Measurements from ENCODE around the gene SEPHS1. TPM values are rescaled to one million over a fixed set of nuclear protein-coding genes. Genes with fewer than 3 reads are reported as not detected.
A peak's percentile ranks its signal among the peaks of the same experiment; 100 is the strongest.

The SEPHS1 gene
- total RNA-seq, 2 donors from 2014 or later = 44.7 to 48.8 TPM

DNA sequence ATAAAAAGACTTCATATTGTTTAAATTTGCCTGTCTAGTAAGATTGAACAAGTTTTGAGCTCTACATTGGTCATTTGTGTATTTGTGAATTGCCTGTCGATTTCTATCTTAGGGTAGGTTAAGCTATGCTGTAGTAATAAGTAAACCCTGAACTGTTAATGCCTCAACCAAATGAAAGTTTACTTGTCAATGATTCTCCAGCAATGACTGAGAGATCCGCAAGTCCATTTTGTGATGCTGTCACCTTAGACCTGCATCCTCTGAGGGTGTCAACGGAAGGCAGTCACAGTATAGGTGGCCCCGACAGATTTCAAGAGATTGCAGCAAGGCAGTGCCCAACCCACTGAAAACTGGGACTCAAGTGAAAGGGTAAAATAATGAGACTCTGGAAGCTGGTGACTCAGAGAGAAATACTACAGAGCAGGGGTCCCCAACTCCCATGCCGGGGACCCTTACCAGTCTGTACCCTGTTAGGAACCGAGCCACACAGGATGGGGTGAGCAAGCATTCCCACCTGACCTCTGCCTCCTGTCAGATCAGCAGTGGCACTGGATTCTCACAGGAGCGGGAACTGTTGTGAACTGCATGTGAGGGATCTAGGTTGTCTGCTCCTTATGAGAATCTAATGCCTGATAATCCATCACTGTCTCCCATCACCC lies 37.4 kb downstream of the SEPHS1 start:
- Mint-ChIP-seq H3K4me1 (ENCODE audit: low read depth) (no peaks in the 10 kb centered on the region), H3K9me3 (no peaks in the 10 kb centered on the region), H3K27ac (no peak overlapping the region), H3K36me3 (ENCODE audit: insufficient read depth in 2 of 2) (no peaks in the 10 kb centered on the region), H3K4me3 (no peak overlapping the region), H3K27me3 (ENCODE audit: low read depth) (no peaks in the 10 kb centered on the region)
- ATAC-seq (replicated peaks in 1 of 2) (no peak), DNase-seq (no peak)

DNA sequence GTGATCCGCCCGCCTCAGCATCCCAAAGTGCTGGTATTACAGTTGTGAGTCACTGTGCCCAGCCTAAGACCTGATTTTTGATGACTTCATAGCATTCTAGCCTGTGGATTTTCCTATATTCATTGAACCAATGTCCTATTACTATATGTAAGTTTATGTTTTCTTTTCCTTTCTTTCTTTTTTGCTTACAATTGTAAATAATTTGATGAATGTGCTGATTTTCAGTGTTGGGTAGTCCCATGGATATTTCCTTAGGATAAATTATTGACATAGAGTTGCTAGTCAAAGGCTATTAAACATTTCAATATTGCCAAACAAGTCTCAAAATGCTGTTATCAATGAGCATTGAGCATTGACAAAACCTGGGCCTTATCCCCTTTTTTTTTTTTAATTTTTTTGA lies 38.3 kb downstream of the SEPHS1 start:
- Mint-ChIP-seq H3K4me1 (ENCODE audit: low read depth) (no peaks in the 10 kb centered on the region), H3K4me3 (no peak overlapping the region), H3K27ac (no peak overlapping the region), H3K9me3 (no peaks in the 10 kb centered on the region), H3K27me3 (ENCODE audit: low read depth) (no peaks in the 10 kb centered on the region), H3K36me3 (ENCODE audit: insufficient read depth in 2 of 2) (no peaks in the 10 kb centered on the region)
- DNase-seq = no peak
- ATAC-seq (replicated peaks in 1 of 2) = no peak

DNA sequence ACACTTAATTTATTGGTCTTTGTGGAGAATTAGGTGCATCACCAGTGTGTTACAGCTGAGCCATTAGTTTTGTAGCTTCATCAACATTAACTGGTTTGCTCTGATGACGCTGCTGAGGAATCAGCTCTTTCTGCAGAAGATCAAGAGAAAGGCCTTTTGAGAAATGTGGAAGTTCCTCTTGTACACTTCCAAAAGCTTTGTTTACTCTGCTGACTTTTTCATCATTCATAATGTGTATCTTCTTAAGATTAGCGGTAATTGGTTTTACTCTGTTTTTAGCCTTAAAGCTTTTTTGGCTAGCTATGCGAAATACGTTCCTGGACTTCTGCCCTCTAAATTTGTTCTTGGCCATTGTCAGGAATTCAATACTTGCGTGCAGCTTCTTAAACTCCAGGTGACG lies 40.0 kb downstream of the SEPHS1 start:
- no peaks in the 10 kb centered on the region for H3K9me3 Mint-ChIP-seq
- H3K27me3 Mint-ChIP-seq (ENCODE audit: low read depth) = no peaks in the 10 kb centered on the region
- no peak overlapping the region for H3K27ac Mint-ChIP-seq
- no peak for DNase-seq
- H3K4me1 Mint-ChIP-seq (ENCODE audit: low read depth) = no peaks in the 10 kb centered on the region
- no peak overlapping the region for H3K4me3 Mint-ChIP-seq
- H3K36me3 Mint-ChIP-seq (ENCODE audit: insufficient read depth in 2 of 2) = no peaks in the 10 kb centered on the region
- no peak for ATAC-seq (replicated peaks in 1 of 2)

DNA sequence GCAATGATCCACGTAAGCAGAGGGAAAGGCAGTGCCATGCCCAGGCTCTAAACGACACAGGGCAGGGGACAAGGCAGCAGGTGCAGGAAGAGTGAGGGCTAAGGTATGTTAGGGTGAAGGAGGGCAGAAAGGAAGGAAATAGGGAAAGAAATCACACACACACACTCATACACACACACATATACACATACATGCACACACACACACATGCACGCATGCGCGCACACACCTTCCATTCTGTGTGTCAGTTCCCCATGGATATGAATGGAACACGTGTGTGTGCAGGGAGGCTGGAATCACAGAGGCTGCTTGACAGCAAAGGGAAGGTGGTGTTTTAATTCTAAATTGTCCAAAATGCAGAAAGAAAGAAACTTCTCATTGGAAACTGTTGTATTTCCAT lies 42.0 kb downstream of the SEPHS1 start:
- DNase-seq (no peak), ATAC-seq (replicated peaks in 1 of 2) (no peak)
- Mint-ChIP-seq H3K36me3 (ENCODE audit: insufficient read depth in 2 of 2) (no peaks in the 10 kb centered on the region), H3K4me3 (no peak overlapping the region), H3K27ac (no peak overlapping the region), H3K4me1 (ENCODE audit: low read depth) (peaks cover 15% of the 10 kb centered on the region), H3K9me3 (no peaks in the 10 kb centered on the region), H3K27me3 (ENCODE audit: low read depth) (no peaks in the 10 kb centered on the region)

DNA sequence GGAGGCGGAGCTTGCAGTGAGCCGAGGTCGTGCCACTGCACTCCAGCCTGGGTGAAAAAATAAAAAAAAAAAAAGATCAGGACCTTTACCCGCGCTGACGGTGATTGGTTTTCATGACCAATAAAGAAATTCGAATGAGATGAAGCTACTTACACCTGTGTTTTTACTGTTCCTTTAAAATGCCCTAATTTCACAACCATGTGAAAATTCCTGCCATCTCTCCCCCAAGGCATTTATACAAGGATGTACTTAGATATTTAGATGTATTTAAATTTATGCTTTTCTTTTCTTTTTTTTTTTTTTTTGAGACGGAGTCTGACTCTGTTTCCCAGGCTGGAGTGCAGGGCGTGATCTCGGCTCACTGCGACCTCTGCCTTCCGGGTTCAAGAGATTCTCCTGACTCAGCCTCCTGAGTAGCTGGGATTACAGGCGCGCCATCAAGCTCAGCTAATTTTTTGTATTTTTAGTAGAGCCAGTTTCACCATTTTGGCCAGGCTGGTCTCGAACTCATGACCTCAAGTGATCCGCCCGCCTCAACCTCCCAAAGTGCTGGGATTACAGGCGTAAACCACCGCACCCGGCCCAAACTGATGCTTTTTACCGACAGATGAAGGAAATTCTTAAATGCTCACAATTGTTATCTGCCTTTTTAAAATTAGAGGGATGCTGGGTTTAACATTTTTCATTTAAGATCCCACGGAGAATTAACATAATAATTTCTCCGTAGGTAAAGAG lies 45.1 kb downstream of the SEPHS1 start:
- Mint-ChIP-seq H3K36me3 (ENCODE audit: insufficient read depth in 2 of 2) (no peaks in the 10 kb centered on the region), H3K9me3 (no peaks in the 10 kb centered on the region), H3K4me1 (ENCODE audit: low read depth) (peaks cover 31% of the 10 kb centered on the region), H3K27me3 (ENCODE audit: low read depth) (no peaks in the 10 kb centered on the region), H3K27ac (no peak overlapping the region), H3K4me3 (peak overlapping the region; percentile 76 to 98)
- ATAC-seq (replicated peaks in 1 of 2) = no peak
- DNase-seq = no peak

DNA sequence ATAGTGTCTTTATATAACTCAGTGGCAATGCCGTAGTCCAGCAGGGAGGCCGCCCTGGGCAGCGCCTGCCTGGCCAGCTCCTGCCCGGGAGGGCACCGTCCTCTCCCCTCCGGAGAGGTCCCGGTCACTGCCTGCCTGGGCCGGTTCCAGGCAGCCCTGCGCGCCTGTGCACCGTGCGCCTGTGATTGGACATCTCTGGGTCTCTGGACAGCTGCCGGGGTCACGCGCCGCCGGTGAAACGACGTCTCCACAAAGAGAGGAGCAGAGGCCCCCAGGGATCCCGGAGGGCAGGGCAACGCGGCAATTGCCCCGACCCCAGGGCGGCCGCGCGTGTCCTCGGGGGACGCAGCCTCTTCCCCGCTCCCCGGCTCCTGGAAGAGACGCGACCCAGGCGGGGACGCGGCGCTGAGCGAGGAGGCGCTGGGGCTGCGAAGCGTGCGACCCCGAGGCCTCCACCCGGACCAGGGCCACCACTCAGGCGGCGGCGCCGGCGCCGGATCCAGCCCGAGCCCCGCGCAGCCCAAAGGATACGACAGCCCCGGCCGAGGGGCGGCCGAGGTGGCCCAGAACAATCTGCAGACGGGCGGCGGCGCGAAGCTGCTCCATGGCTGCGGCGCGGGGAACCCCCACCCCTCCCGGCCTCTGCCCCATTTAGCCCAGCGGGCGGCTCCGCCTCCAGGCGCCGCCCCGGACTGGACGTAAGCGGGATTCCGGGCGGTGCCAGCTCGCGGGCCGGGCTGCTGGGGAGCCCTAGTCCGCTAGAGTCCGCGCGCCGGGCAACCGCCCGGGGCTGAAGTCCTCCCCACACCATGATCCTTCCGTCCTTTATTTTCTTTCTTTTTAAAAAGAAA lies 48.4 kb downstream of the SEPHS1 start, which contains the start of gene PHYH:
TSS of gene PHYH (minus strand) at position 628 of the 851 bp plus-strand sequence. CDS start at position 606, 22 bp downstream.
- Mint-ChIP-seq H3K9me3 (no peaks in the 10 kb centered on the region), H3K4me3 (peak within 1 kb of the TSS; percentile 85 to 94), H3K36me3 (ENCODE audit: insufficient read depth in 2 of 2) (no peaks in the 10 kb centered on the region), H3K27me3 (ENCODE audit: low read depth) (no peaks in the 10 kb centered on the region), H3K4me1 (ENCODE audit: low read depth) (peaks cover 31% of the 10 kb centered on the region), H3K27ac (peak within 1 kb of the TSS; percentile 82)
- DNase-seq (peak; percentile 86 to 92), ATAC-seq (replicated peaks in 1 of 2) (peak; percentile 78 to 80)

DNA sequence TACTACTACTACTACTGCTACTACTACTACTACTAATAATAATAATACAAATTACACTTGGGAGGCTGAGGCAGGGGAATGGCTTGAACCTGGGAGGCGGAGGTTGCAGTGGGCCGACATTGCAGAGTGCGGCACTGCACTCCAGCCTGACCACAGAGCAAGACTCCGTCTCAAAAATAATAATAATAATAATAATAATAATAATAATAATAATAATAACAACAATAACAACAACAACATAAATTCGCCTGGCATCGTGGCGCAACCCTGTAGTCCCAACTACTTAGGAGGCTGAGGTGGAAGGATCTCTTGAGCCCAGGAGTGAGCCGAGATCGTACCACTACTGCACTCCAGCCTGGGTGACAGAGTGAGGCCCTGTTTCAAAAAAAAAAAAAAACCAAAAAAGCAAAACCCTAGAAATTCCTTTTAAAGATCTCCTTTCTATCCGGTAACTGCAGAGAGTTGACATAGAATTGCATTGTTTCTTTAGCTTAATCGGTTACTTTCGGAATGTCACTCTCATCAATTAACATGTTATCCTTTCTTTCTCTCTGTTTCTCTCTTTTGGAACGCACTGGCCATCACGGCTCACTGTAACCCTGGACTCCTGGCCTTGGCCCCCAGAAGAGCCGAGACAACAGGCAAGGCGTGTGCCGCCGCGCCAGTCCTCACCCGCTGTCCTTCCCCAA lies 49.2 kb downstream of the SEPHS1 start:
- Mint-ChIP-seq H3K27me3 (ENCODE audit: low read depth) (no peaks in the 10 kb centered on the region), H3K27ac (peak overlapping the region; percentile 22), H3K36me3 (ENCODE audit: insufficient read depth in 2 of 2) (no peaks in the 10 kb centered on the region), H3K9me3 (no peaks in the 10 kb centered on the region), H3K4me1 (ENCODE audit: low read depth) (peaks cover 31% of the 10 kb centered on the region), H3K4me3 (peak overlapping the region; percentile 85 to 87)
- no peak for ATAC-seq (replicated peaks in 1 of 2)
- no peak for DNase-seq

DNA sequence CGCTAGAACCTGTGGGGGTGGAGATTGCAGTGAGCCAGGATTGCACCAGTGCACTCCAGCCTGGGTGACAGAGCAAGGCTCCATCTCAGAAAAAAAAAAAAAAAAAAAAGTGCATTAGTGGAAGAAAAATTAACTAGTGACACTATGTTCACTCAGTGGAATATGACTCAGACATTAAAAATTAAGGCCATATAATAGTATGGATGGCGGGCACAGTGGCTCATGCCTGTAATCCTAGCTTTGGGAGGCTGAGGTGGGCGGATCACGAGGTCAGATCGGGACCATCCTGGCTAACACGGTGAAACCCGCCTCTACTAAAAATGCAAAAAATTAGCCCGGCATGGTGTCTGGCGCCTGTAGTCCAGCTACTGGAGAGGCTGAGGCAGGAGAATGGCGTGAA lies 51.6 kb downstream of the SEPHS1 start:
- Mint-ChIP-seq H3K4me1 (ENCODE audit: low read depth) (peaks cover 18% of the 10 kb centered on the region), H3K27me3 (ENCODE audit: low read depth) (no peaks in the 10 kb centered on the region), H3K9me3 (no peaks in the 10 kb centered on the region), H3K4me3 (no peak overlapping the region), H3K27ac (no peak overlapping the region), H3K36me3 (ENCODE audit: insufficient read depth in 2 of 2) (no peaks in the 10 kb centered on the region)
- ATAC-seq (replicated peaks in 1 of 2) (no peak), DNase-seq (no peak)

DNA sequence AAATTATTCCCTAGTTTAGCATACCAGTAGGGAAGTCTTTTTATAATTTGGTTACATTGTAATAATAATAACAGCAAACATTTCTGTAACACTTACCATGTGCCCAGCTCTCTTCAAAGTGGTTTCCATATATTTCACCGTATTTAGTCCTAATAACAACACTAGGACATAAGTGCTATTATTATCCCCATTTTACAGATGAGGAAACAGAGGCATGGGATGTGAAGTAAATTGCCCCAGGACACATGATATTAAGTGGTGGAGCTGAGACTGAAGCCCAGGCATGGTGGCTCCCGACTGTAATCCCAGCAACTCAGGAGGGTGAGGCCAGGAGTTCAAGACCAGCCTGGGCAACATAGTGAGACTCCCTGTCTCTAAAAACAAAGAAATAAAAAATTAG lies 53.3 kb downstream of the SEPHS1 start:
- no peak overlapping the region for H3K4me3 Mint-ChIP-seq
- DNase-seq = no peak
- no peaks in the 10 kb centered on the region for H3K9me3 Mint-ChIP-seq
- peaks cover 8% of the 10 kb centered on the region for H3K4me1 Mint-ChIP-seq (ENCODE audit: low read depth)
- no peak overlapping the region for H3K27ac Mint-ChIP-seq
- H3K27me3 Mint-ChIP-seq (ENCODE audit: low read depth) = no peaks in the 10 kb centered on the region
- no peaks in the 10 kb centered on the region for H3K36me3 Mint-ChIP-seq (ENCODE audit: insufficient read depth in 2 of 2)
- ATAC-seq (replicated peaks in 1 of 2) = no peak

DNA sequence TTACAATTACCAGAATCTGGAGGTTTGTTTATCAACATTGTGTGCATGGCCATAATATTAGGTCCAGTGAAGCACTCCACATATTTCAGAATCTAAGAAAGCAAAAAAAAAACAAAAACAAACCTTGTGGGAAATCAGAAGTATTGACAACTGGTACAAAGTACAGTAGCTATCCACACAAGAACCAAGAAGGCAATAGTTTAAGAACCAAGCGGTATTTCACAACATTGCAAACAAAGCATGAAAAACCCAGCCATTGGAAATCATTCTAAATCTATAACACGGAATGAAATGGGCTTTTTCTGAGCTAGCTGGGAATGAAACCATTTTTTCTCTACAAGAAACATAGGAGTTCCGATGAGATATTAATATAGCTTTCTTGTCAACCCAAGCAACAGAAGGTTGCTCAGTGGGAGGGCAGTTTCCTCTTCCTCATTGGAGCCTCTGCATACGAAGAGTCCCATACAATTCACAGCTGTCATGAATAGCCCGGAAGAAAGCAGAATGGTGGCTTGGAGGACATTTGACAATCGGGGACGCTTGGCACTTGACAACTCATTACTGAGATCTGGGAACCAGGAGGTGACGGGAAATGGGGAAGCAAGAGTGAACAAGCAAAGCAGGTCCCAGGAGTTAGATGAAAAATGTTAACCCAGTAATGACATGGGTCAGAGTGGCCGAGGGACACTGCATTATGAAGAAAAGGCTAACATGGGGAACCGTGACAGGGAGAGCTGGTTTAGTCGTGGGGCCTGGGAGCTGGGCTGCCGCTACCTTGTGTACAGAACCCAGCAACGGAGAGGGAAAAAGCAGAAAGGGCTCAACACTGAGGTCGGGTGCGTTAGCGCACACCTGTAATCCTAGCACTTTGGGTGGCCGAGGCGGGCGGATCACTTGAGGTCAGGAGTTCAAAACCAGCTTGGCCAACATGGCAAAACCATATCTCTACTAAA lies 56.0 kb downstream of the SEPHS1 start:
- H3K4me3 Mint-ChIP-seq = no peak overlapping the region
- no peak for DNase-seq
- ATAC-seq (replicated peaks in 1 of 2) = no peak
- peak overlapping the region; percentile 25 for H3K27ac Mint-ChIP-seq
- H3K36me3 Mint-ChIP-seq (ENCODE audit: insufficient read depth in 2 of 2) = peaks cover 2 to 6% of the 10 kb centered on the region in 2 donors
- no peaks in the 10 kb centered on the region for H3K27me3 Mint-ChIP-seq (ENCODE audit: low read depth)
- H3K9me3 Mint-ChIP-seq = no peaks in the 10 kb centered on the region
- peaks cover 12% of the 10 kb centered on the region for H3K4me1 Mint-ChIP-seq (ENCODE audit: low read depth)

DNA sequence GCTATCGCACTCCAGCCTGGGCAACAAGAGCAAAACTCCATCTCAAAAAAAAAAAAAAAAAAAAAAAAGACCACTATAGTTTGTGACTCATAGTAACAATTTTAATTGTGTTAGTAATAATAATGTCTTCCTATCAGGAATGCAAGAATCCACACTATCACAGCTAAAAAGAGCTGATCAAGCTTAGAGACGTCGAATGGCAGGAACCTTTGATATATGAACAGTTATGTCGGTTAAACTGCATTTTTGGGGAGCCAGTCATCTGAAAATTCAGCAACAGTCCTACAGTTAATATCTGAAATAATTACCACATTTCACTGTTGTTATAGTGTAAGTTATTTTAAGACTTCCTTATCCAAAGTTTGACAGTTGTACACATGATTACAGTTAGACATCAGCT lies 57.0 kb downstream of the SEPHS1 start:
- no peak overlapping the region for H3K27ac Mint-ChIP-seq
- H3K27me3 Mint-ChIP-seq (ENCODE audit: low read depth) = no peaks in the 10 kb centered on the region
- peaks cover 12% of the 10 kb centered on the region for H3K4me1 Mint-ChIP-seq (ENCODE audit: low read depth)
- no peak for ATAC-seq (replicated peaks in 1 of 2)
- H3K36me3 Mint-ChIP-seq (ENCODE audit: insufficient read depth in 2 of 2) = peaks cover 2 to 9% of the 10 kb centered on the region in 2 donors
- H3K9me3 Mint-ChIP-seq = no peaks in the 10 kb centered on the region
- H3K4me3 Mint-ChIP-seq = no peak overlapping the region
- no peak for DNase-seq

DNA sequence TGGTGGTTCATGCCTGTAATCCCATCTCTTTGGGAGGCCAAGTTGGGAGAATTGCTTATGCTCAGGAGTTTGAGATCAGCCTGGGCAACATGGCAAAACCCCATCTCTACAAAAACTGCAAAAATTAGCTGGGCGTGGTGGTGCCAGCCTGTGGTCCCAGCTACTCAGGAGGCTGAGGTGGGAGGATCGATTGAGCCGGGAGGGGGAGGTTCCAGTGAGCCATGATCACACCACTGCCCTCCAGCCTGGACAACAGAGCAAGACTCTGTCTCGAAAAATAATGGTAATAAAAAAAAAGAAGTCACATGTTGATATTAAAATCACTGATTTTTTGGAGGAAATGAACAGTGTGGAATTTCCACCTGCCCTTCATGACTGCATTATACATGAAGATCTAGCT lies 64.0 kb downstream of the SEPHS1 start:
- Mint-ChIP-seq H3K4me1 (ENCODE audit: low read depth) (peaks cover 12% of the 10 kb centered on the region), H3K36me3 (ENCODE audit: insufficient read depth in 2 of 2) (peaks cover 2 to 9% of the 10 kb centered on the region in 2 donors), H3K27me3 (ENCODE audit: low read depth) (no peaks in the 10 kb centered on the region), H3K4me3 (no peak overlapping the region), H3K9me3 (no peaks in the 10 kb centered on the region), H3K27ac (no peak overlapping the region)
- DNase-seq (no peak), ATAC-seq (replicated peaks in 1 of 2) (no peak)

All from activated T-cell treated with anti-CD3 and anti-CD28 coated beads, Interleukin-2, amount 50 U/mL, for 72 hours (primary cell).